AG09319 (cell line): ENCODE measurements around the gene CDK10.

Experiments
- DNase-seq: peaks from one replicate; pipeline ENCODE4 v3.0.0-alpha.2; 2010; ENCODE audit warnings: low read depth; ENCODE audit errors: extremely low read depth
- CTCF ChIP-seq: IDR thresholded peaks from 2 replicates; pipeline ENCODE4 v1.5.1; 2011; ENCODE audit warnings: low read depth, mild to moderate bottlenecking, inconsistent platforms, low read length, moderate library complexity

Gene CDK10

GRCh38 chr16:89686520-89687091, at the start of gene CDK10:
TSS of gene CDK10 (plus strand) at chr16:89686689. CDS start at chr16:89686711, 22 bp downstream.
- TF ChIP-seq CTCF, result no peak
- peak; percentile 61 for DNase-seq

- TF ChIP-seq CTCF, result no peak
- no peak for DNase-seq
These were observed 49.1 kb upstream of the CDK10 start for GRCh38 chr16:89637379-89637778.

GRCh38 chr16:89638455-89638854, 48.0 kb upstream of the CDK10 start:
- no peak for DNase-seq
- TF ChIP-seq CTCF, result no peak

- no peak for DNase-seq
- no peak for TF ChIP-seq CTCF
These were observed 47.1 kb upstream of the CDK10 start for GRCh38 chr16:89639385-89639784.

GRCh38 chr16:89641458-89642119, 44.9 kb upstream of the CDK10 start:
- no peak for TF ChIP-seq CTCF
- DNase-seq, result no peak

- no peak for TF ChIP-seq CTCF
- no peak for DNase-seq
These were observed 43.9 kb upstream of the CDK10 start for GRCh38 chr16:89642574-89642973.

- DNase-seq, result no peak
- no peak for TF ChIP-seq CTCF
These were observed 42.7 kb upstream of the CDK10 start for GRCh38 chr16:89643769-89644300.
